Kidney epithelial cell (primary cell): Measurements from ENCODE around the gene HBM. TPM values are rescaled to one million over a fixed set of nuclear protein-coding genes. Genes with fewer than 3 reads are reported as not detected.
"Not testable (repeated sequence)": the region's sequence is repeated elsewhere in the genome, so short reads cannot be mapped to it uniquely, and the experiment has no call there.

Source experiments
- DNase-seq: peaks from one replicate; pipeline ENCODE4 v3.0.0-alpha.2; 2010; ENCODE audit warnings: low read depth
- H3K27me3 ChIP-seq: 2 replicates; pipeline ENCODE4 v1.6.0; 2011; ENCODE audit warnings: low read length; ENCODE audit not compliant: control insufficient read depth, insufficient read depth
- H3K36me3 ChIP-seq: 2 replicates; pipeline ENCODE4 v1.5.1; 2011; ENCODE audit warnings: low read length; ENCODE audit not compliant: control insufficient read depth, insufficient read depth
- H3K4me3 ChIP-seq: 2 replicates; pipeline ENCODE4 v1.5.1; 2011; ENCODE audit warnings: low read depth, mild to moderate bottlenecking, control low read depth, low read length
- total RNA-seq: library from RNA; depleted of rRNA; stranded (reverse); fragments of >200 nt; gene quantifications from 2 replicates; pipeline ENCODE4 v1.2.3, GENCODE V29; 2015
- TF ChIP-seq, protein P1 (sequence below): IDR thresholded peaks from 2 replicates; pipeline ENCODE4 v1.5.1; 2011; ENCODE audit warnings: mild to moderate bottlenecking, moderate library complexity, low read length, control low read depth, inconsistent platforms; ENCODE audit not compliant: insufficient read depth, poor library complexity, severe bottlenecking

The HBM gene
- total RNA-seq, 1 donor from 2014 or later, result not detected

DNA sequence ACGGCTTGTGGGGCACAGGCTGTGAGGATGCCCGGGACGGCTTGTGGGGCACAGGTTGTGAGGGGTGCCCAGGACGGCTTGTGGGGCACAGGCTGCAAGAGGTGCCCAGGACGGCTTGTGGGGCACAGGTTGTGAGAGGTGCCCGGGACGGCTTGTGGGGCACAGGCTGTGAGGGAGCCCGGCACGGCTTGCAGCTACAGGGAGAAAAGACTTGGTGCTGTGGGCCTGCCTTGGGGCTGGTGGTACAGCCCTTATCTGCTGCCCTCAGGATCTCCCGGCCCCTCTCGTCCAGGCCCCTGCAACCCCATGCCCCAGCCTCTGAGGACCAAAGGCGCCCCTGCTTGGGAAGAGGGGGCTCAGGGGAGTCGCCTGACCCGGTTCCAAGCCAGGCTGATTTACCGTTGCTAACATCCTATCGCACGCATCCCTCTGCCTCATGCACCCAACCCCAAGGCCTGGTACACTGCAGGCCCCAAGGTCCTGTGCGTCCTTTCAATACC, 5.0 kb upstream of the HBM start:
- Histone ChIP-seq H3K4me3 (no peak overlapping the region), H3K27me3 (peaks cover 21% of the 10 kb centered on the region), H3K36me3 (no peaks in the 10 kb centered on the region)
- TF ChIP-seq, protein P1, sequence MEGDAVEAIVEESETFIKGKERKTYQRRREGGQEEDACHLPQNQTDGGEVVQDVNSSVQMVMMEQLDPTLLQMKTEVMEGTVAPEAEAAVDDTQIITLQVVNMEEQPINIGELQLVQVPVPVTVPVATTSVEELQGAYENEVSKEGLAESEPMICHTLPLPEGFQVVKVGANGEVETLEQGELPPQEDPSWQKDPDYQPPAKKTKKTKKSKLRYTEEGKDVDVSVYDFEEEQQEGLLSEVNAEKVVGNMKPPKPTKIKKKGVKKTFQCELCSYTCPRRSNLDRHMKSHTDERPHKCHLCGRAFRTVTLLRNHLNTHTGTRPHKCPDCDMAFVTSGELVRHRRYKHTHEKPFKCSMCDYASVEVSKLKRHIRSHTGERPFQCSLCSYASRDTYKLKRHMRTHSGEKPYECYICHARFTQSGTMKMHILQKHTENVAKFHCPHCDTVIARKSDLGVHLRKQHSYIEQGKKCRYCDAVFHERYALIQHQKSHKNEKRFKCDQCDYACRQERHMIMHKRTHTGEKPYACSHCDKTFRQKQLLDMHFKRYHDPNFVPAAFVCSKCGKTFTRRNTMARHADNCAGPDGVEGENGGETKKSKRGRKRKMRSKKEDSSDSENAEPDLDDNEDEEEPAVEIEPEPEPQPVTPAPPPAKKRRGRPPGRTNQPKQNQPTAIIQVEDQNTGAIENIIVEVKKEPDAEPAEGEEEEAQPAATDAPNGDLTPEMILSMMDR, result no peak
- DNase-seq, result no peak

DNA sequence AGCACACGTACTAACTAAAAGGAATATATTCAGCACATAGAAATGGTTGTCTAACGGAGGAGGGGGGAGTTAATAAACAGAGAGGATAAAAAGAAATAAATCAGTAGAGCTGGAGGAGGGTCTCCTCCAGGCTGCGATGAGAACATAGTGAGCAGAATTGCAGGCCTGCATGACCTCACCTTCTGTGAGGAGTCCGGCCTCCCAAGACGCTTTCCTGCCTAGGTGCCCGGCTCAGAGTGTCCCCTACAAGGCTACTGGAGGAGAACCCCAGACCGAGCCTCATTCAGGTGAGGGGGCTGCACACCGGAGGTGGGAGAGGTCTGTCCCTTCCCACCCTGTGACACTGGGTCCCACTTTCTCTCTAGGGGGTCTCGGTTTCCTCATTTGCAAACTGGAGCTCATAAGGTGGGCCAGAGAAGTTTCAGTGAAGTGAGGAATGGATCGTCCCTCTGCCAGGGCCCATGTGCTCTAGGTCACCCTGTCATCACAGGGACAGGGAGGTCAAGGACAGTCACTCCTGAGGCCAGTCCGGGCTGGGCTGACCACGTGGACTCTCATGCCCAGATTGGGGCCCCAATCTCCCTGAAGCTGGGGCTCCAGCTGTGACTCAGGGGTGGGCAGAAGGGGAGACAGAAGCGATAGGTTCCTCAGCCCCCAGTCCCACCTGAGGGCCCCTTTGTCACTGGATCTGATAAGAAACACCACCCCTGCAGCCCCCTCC, 3.3 kb upstream of the HBM start:
- no peak for DNase-seq
- H3K36me3 ChIP-seq, result no peaks in the 10 kb centered on the region
- TF ChIP-seq, protein P1, result no peak
- no peak overlapping the region for H3K4me3 ChIP-seq
- H3K27me3 ChIP-seq, result peaks cover 36% of the 10 kb centered on the region

DNA sequence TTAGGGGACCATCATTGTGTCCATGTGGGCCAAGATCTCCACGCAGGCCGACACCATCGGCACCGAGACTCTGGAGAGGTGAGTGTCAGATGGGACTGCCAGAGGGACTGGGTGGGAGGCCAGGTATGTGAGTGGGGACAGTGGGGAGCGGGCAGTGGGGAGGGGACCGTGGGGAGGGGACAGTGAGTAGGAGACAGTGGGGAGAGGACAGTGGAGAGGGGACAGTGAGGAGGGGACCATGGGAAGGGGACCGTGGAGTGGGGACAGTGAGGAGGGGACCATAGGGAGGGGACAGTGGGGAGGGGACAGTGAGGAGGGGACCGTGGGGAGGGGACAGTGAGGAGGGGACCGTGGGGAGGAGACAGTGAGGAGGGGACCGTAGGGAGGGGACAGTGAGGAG, 2.6 kb upstream of the HBM start:
- not testable (repeated sequence) for H3K4me3 ChIP-seq, H3K36me3 ChIP-seq, DNase-seq
- peaks cover 41% of the 10 kb centered on the region for H3K27me3 ChIP-seq

DNA sequence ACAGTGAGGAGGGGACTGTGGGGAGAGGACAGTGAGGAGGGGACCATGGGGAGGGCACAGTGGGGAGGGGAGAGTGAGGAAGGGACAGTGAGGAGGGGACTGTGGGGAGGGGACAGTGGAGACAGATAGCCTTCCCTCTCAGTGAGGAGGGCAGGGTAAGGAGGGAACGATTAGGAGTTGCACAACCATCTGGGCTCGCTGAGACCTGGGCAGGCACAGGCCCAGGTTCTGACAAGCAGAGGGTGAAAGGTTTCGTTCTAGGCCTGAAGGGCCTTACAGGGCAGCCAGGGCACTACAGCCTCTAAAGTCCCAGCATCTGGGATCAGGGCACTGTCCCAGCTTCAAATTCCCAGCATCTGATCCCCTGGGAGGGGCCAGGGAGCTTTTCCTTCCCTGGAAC, 2.1 kb upstream of the HBM start:
- peaks cover 46% of the 10 kb centered on the region for H3K27me3 ChIP-seq
- H3K4me3 ChIP-seq, DNase-seq, H3K36me3 ChIP-seq: not testable (repeated sequence)

DNA sequence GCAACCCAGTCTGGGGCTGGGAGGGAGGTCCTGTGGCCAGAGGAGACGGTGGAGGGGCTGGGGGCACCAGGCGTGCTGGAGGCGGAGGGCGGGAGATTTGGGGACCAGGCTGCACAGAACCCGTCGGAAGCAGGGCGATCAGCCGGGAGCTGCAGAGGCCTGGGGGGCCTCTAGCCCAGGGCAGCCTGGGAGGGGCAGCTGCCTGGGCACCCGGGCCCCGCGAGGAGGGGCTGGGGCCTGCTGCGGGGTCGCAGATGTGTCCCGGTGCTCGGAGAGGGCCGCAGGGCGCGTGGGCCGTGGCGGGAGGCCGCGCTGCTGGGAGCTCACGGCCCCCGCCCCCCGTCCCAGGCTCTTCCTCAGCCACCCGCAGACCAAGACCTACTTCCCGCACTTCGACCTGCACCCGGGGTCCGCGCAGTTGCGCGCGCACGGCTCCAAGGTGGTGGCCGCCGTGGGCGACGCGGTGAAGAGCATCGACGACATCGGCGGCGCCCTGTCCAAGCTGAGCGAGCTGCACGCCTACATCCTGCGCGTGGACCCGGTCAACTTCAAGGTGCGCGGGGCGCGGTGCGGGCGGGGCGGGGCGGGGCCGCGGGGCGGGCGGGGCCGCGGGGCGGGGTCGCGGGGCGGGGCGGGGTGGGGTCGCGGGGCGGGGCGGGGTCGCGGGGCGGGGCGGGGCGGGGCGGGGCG, 1.5 kb upstream of the HBM start:
- not testable (repeated sequence) for H3K4me3 ChIP-seq, DNase-seq, H3K36me3 ChIP-seq
- peaks cover 50% of the 10 kb centered on the region for H3K27me3 ChIP-seq

DNA sequence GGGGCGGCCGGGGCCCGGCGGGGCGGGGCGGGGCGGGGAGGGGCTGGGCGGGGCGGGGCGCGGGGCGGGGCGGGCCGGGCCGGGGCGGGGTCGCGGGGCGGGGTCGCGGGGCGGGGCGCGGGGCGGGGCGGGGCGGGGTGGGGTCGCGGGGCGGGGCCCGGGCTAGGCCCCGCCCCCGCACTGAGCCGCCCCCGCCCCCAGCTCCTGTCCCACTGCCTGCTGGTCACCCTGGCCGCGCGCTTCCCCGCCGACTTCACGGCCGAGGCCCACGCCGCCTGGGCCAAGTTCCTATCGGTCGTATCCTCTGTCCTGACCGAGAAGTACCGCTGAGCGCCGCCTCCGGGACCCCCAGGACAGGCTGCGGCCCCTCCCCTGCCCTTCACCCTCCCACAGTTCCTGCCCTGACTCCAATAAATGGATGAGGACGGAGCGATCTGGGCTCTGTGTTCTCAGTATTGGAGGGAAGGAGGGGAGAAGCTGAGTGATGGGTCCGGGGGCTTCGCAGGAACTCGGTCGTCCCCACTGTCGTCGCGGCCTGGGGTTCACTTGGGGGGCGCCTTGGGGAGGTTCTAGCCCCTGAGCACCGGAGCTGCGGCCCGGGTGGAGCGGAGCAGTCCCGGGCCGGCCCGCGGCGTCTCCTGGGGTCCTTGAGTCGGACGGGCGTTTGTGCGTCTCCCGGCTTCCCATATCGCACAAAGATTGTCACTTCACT, 795 bp upstream of the HBM start:
- Histone ChIP-seq H3K4me3 (no peak overlapping the region), H3K27me3 (peaks cover 52% of the 10 kb centered on the region), H3K36me3 (no peaks in the 10 kb centered on the region)
- TF ChIP-seq, protein P1, result no peak
- DNase-seq, result no peak

DNA sequence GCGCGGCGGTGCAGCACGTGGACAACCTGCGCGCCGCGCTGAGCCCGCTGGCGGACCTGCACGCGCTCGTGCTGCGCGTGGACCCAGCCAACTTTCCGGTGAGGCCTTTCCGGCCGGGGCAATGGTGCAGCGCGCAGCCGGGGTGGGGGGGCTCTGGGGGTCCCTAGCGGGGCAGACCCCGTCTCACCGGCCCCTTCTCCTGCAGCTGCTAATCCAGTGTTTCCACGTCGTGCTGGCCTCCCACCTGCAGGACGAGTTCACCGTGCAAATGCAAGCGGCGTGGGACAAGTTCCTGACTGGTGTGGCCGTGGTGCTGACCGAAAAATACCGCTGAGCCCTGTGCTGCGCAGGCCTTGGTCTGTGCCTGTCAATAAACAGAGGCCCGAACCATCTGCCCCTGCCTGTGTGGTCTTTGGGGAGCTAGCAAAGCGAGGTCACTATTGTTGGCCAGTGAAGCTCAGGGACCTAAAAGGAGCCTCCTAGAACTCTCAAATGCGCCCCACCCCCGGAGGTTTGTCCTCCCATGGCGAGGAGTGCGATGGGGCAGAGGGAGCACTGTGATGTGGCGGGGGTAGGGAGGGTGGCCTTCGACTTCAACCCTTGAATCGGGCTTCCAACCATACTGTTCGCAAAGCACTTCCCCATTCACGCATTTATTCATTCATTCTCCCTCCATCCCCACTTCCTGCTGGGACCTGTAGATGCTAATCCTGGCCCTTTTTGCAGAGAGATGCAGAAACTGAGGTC, 770 bp downstream of the HBM start:
- TF ChIP-seq, protein P1, result no peak
- H3K27me3 ChIP-seq, result peaks cover 55% of the 10 kb centered on the region
- no peak overlapping the region for H3K4me3 ChIP-seq
- no peaks in the 10 kb centered on the region for H3K36me3 ChIP-seq
- DNase-seq, result no peak
